Medulla oblongata (tissue), 1 donor: ENCODE measurements around the gene ANXA2R.

Source experiments
- DNase-seq: peaks from one replicate; pipeline ENCODE4 v3.0.0-alpha.2; 2015; ENCODE audit errors: extremely low spot score

Gene ANXA2R

GRCh38 chr5:43000111-43000840 lies 39.8 kb downstream of the ANXA2R start:
- no peak for DNase-seq

- no peak for DNase-seq
These were observed 44.8 kb downstream of the ANXA2R start for GRCh38 chr5:42995360-42995751.

DNA sequence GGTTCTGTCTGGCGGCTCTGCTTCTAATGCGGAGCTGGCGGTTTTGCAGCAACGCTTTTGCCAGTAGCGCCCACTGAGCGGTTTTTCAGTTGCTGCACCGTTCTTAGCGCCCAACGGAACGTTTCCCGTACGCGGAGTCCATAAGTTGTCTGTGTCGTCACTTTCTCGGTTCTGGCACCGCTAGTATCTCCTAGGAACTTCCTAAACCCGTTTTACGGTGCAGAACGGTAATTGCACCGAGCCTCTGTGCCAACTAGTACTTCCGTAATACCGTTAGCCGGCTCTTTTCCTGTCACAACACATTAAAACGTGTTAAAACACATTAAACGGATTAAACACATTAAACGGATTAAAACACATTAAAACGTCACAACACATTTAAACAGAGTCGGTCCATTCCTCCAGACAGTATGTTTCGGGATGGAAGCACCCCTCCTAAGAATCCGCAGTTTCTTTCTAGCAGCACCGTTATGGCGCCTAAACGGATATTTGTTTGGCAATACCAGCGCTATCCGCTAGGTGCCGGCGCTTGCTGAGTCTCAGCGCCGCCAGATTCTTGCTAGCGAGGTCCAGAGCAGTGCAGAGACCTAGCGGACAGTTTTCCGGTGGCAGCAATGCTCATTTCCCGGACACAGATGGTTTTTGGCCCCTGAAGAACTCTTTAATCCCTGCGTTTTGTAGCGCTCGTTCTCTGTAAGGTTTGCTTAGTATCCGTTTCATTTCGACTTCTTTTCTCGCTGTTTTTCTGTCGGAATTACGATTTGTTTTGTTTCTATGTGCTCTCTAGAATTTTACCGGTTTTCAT lies 45.4 kb downstream of the ANXA2R start:
- peak; percentile 87 for DNase-seq

DNA sequence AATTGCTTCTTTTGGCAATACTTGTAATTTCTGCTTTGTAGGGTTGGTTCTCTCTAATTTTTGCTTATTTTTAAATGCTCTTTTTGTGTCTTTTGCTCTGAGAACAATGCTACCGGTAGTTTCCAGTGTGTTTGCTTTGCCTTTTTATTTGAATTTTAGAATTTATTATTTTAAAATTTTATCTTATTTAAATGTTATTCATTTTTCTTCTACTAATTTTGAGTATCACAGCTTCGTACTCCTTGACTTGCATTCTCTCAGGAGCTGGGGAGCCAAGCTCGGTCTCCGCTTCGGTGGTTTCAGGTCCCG lies 45.9 kb downstream of the ANXA2R start:
- DNase-seq: no peak

GRCh38 chr5:42993516-42994245 lies 46.4 kb downstream of the ANXA2R start:
- peak; percentile 30 for DNase-seq

GRCh38 chr5:42992088-42992879 lies 47.8 kb downstream of the ANXA2R start:
- peak; percentile 74 for DNase-seq

DNA sequence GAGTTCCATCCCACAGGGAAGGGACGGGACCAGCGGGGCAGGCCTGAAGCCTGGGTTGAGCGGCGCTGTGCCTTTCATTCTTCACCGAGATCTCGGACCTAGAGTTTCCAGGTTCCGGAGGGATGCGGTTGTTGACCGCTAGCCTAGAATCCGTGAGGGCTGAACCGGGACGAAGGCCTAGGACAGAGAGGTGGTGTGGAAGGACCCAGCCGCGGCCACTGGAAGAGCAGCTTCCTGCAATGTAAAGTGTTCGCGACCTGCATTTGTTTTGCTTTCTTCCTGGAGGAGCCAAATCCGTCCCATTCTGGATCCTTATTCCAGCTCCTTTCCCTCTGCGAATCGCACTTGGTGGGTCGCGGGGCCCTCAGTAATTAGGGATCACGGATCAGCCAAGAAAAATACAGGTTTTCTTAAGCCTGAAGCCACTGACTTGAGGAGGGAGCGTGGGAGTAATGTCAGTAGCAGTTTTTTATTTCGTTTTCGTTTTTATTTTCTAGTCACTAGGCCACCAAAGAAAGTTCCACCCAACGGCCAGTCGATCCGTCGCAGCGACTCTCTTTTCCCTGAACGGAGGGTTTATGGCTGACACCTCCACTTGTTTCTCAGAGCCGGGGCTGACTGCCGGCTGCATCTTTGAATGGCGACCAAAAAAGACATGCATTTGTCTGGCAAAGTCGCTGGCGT lies 48.6 kb downstream of the ANXA2R start:
- no peak for DNase-seq

DNA sequence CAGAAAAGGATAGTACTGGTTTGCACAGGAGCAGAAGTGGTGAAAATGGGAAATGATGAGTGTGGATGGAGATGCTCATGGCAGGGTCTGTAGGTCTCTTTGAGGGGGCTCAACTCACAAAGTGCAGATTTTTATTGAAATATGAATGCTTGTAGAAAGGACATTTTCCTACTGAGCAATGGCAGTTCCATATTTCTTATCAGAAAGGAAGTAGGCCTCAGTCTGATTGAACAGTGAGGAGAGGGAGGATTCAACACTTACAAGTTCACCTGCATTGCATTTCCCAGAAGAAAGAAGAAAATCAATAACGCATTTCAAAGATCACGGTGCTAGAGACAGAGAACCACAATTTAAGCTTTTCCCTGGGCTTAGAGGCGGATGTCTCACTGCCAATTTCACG lies 49.2 kb downstream of the ANXA2R start:
- no peak for DNase-seq
